GM19023 (cell line): Measurements from ENCODE around the gene PAX9.

Experiments
- ATAC-seq: cut with Tn5 transposase; IDR thresholded peaks from one replicate; pipeline ENCODE4 v1.9.1; 2021; ENCODE audit warnings: mild to moderate bottlenecking, moderate library complexity; ENCODE audit not compliant: unreplicated experiment

The PAX9 gene

GRCh38 chr14:36724162-36724561 lies 62.5 kb downstream of the PAX9 start:
- ATAC-seq = no peak

DNA sequence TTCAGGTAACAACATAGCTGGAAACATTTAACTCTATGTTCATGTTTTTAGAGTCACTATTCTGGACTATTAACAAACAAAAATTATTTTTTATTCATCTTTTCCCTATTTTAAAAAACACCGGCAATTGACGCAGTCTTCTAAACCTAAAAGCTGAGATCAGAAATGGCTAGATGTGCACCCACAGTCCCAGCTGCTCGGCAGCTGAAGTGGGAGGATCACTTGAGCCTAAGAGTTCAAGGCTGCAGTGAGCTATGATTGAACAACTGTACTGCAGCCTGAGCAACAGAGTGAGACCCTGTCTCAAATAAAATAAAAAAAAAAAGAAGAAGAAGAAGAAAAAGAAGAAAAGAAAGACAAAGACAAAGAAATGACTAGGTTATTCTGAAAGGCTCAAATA lies 64.5 kb downstream of the PAX9 start:
- ATAC-seq = no peak
